Parathyroid adenoma (tissue), 2 donors: ENCODE measurements around the gene EEPD1.

Source experiments
- H2AFZ ChIP-seq: fragments of 300-600 bp; sonication (generic); one replicate; pipeline ENCODE4 v1.7.0; 2017; ENCODE audit warnings: antibody characterized with exemption, mild to moderate bottlenecking
- H3K27ac ChIP-seq: fragments of 300-600 bp; sonication (generic); one replicate; pipeline ENCODE4 v1.7.0; 2017
- H3K27me3 ChIP-seq: fragments of 300-600 bp; sonication (generic); one replicate; pipeline ENCODE4 v1.7.0; 2017; ENCODE audit warnings: low read length; ENCODE audit not compliant: control insufficient read depth, insufficient read depth
- H3K36me3 ChIP-seq: fragments of 300-600 bp; sonication (generic); one replicate; pipeline ENCODE4 v1.7.0; 2017; ENCODE audit warnings: low read length; ENCODE audit not compliant: control insufficient read depth, insufficient read depth
- H3K4me1 ChIP-seq: fragments of 300-600 bp; sonication (generic); one replicate; pipeline ENCODE4 v1.7.0; 2017; ENCODE audit warnings: control low read depth
- H3K4me2 ChIP-seq: fragments of 300-600 bp; sonication (generic); one replicate; pipeline ENCODE4 v1.7.0; 2017; ENCODE audit warnings: low read length
- H3K4me3 ChIP-seq: fragments of 300-600 bp; sonication (generic); one replicate; pipeline ENCODE4 v1.7.0; 2017; ENCODE audit warnings: low read depth, low read length
- H3K79me2 ChIP-seq: fragments of 300-600 bp; sonication (generic); one replicate; pipeline ENCODE4 v1.7.0; 2017; ENCODE audit warnings: control low read depth
- H3K9ac ChIP-seq: fragments of 300-600 bp; sonication (generic); one replicate; pipeline ENCODE4 v1.7.0; 2017; ENCODE audit warnings: mild to moderate bottlenecking
- H3K9me3 ChIP-seq: fragments of 300-600 bp; sonication (generic); one replicate; pipeline ENCODE4 v1.7.0; 2017; ENCODE audit warnings: low read length; ENCODE audit not compliant: control insufficient read depth
- CTCF ChIP-seq: fragments of 300-600 bp; sonication (generic); IDR thresholded peaks from one replicate; pipeline ENCODE4 v1.7.0; 2017; ENCODE audit warnings: antibody characterized with exemption, mild to moderate bottlenecking
- donor health status: primary hyperparathyroidism.

EEPD1 gene

GRCh38 chr7:36343548-36343947 lies 190.5 kb downstream of the EEPD1 start:
- Histone ChIP-seq H3K79me2 (no peaks in the 10 kb centered on the region), H3K4me1 (peaks cover 3% of the 10 kb centered on the region), H3K27me3 (no peaks in the 10 kb centered on the region), H2AFZ (no peak overlapping the region), H3K4me3 (no peak overlapping the region), H3K4me2 (no peak overlapping the region), H3K9ac (no peak overlapping the region), H3K36me3 (no peaks in the 10 kb centered on the region), H3K27ac (no peak overlapping the region), H3K9me3 (no peaks in the 10 kb centered on the region)
- TF ChIP-seq CTCF, result no peak

GRCh38 chr7:36344622-36345021 lies 191.6 kb downstream of the EEPD1 start:
- H3K4me3 ChIP-seq, result no peak overlapping the region
- no peak overlapping the region for H3K9ac ChIP-seq
- no peaks in the 10 kb centered on the region for H3K79me2 ChIP-seq
- peaks cover 9% of the 10 kb centered on the region for H3K4me1 ChIP-seq
- H3K27ac ChIP-seq, result no peak overlapping the region
- no peaks in the 10 kb centered on the region for H3K27me3 ChIP-seq
- no peak for TF ChIP-seq CTCF
- no peak overlapping the region for H3K4me2 ChIP-seq
- no peaks in the 10 kb centered on the region for H3K9me3 ChIP-seq
- no peak overlapping the region for H2AFZ ChIP-seq
- no peaks in the 10 kb centered on the region for H3K36me3 ChIP-seq

- no peaks in the 10 kb centered on the region for H3K36me3 ChIP-seq
- no peak overlapping the region for H3K4me3 ChIP-seq
Measured at GRCh38 chr7:36346260-36346831, 193.3 kb downstream of the EEPD1 start.

GRCh38 chr7:36348256-36348655 lies 195.2 kb downstream of the EEPD1 start:
- no peaks in the 10 kb centered on the region for H3K36me3 ChIP-seq
- H3K4me2 ChIP-seq, result no peak overlapping the region
- H3K9me3 ChIP-seq, result no peaks in the 10 kb centered on the region
- no peaks in the 10 kb centered on the region for H3K27me3 ChIP-seq
- peaks cover 9% of the 10 kb centered on the region for H3K4me1 ChIP-seq
- no peak overlapping the region for H3K4me3 ChIP-seq
- H2AFZ ChIP-seq, result no peak overlapping the region
- H3K9ac ChIP-seq, result no peak overlapping the region
- H3K79me2 ChIP-seq, result no peaks in the 10 kb centered on the region
- H3K27ac ChIP-seq, result no peak overlapping the region
- no peak for TF ChIP-seq CTCF

More at GRCh38 chr7:36346260-36346831, 193.3 kb downstream of the EEPD1 start:
- no peak overlapping the region for H3K9ac ChIP-seq
- TF ChIP-seq CTCF, result no peak
- H3K4me2 ChIP-seq, result no peak overlapping the region
- H3K79me2 ChIP-seq, result no peaks in the 10 kb centered on the region
- peaks cover 9% of the 10 kb centered on the region for H3K4me1 ChIP-seq
- no peaks in the 10 kb centered on the region for H3K27me3 ChIP-seq
- no peaks in the 10 kb centered on the region for H3K9me3 ChIP-seq
- no peak overlapping the region for H2AFZ ChIP-seq
- H3K27ac ChIP-seq, result no peak overlapping the region

- Histone ChIP-seq H3K4me1 (peaks cover 9% of the 10 kb centered on the region), H3K4me2 (no peak overlapping the region), H3K9me3 (no peaks in the 10 kb centered on the region), H3K4me3 (no peak overlapping the region), H3K79me2 (no peaks in the 10 kb centered on the region), H3K27ac (no peak overlapping the region), H3K9ac (no peak overlapping the region), H3K36me3 (no peaks in the 10 kb centered on the region), H2AFZ (no peak overlapping the region), H3K27me3 (no peaks in the 10 kb centered on the region)
- TF ChIP-seq CTCF, result no peak
Measured at GRCh38 chr7:36348771-36349170, 195.7 kb downstream of the EEPD1 start.
